Hepatocyte (in vitro differentiated cells): ENCODE results near the gene FRA10AC1.

Experiments
- EZH2 ChIP-seq: fragments of 200-600 bp; sonication (generic); IDR thresholded peaks from 2 replicates; pipeline ENCODE4 v1.6.1; 2016; ENCODE audit warnings: antibody characterized with exemption, mild to moderate bottlenecking, borderline replicate concordance
- EZH2phosphoT487 ChIP-seq: fragments of 200-600 bp; sonication (generic); IDR thresholded peaks from one replicate; pipeline ENCODE4 v1.6.1; 2018; ENCODE audit warnings: antibody characterized with exemption, mild to moderate bottlenecking, low read depth, moderate library complexity; ENCODE audit not compliant: unreplicated experiment, severe bottlenecking
- TF ChIP-seq, protein P1 (sequence below): fragments of 200-600 bp; sonication (generic); IDR thresholded peaks from 2 replicates; pipeline ENCODE4 v1.5.1; 2016; ENCODE audit warnings: antibody characterized with exemption, mild to moderate bottlenecking; ENCODE audit not compliant: poor library complexity

DNA sequence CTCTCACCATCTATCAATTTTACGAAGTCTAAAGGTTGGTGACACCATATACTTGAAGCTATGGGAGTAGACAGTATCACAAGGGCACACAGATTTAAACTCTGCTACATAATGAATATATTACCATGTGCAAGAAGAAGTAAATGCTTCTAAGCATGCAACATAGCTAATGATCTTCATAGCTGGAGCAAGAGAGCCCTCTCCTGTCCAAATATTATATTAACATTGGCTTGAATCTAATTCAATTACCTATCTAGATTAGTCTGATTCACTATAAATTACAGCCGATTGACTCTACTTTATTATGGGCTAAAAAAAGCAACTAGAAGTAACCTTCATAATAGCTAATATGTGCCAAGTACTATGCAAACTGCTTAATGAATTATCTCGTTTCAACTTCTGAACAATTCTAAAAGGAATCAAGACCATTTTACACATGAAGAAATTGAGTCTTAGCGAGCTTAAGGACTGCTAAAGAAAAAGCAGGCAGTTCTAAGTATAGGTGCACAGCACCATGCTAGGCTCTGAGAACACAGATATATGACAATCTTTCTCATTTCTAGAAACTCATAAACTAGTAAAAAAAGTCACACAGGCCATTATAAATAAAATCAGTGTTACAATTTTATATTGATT is 21.9 kb downstream of the FRA10AC1 start:
- TF ChIP-seq EZH2 (no peak), EZH2phosphoT487 (no peak)
- TF ChIP-seq, protein P1, sequence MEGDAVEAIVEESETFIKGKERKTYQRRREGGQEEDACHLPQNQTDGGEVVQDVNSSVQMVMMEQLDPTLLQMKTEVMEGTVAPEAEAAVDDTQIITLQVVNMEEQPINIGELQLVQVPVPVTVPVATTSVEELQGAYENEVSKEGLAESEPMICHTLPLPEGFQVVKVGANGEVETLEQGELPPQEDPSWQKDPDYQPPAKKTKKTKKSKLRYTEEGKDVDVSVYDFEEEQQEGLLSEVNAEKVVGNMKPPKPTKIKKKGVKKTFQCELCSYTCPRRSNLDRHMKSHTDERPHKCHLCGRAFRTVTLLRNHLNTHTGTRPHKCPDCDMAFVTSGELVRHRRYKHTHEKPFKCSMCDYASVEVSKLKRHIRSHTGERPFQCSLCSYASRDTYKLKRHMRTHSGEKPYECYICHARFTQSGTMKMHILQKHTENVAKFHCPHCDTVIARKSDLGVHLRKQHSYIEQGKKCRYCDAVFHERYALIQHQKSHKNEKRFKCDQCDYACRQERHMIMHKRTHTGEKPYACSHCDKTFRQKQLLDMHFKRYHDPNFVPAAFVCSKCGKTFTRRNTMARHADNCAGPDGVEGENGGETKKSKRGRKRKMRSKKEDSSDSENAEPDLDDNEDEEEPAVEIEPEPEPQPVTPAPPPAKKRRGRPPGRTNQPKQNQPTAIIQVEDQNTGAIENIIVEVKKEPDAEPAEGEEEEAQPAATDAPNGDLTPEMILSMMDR, result peak; percentile 62
